OCI-LY1 (cell line): ENCODE results near the gene SMYD2.

Experiments used
- H2AFZ ChIP-seq: fragments of 200-600 bp; sonication (generic), shearing (Covaris generic); 2 replicates; pipeline ENCODE4 v1.6.0; 2014; ENCODE audit warnings: antibody characterized with exemption, mild to moderate bottlenecking, low read length
- H3F3A ChIP-seq: fragments of 200-600 bp; sonication (generic), shearing (Covaris generic); 2 replicates; pipeline ENCODE4 v1.6.0; 2014; ENCODE audit warnings: mild to moderate bottlenecking, antibody characterized with exemption, low read length, moderate library complexity; ENCODE audit not compliant: insufficient read depth
- H3K27ac ChIP-seq: fragments of 200-600 bp; sonication (generic); 2 replicates; pipeline ENCODE4 v1.5.1; 2014; ENCODE audit warnings: low read length, mixed run types, mild to moderate bottlenecking, low read depth; ENCODE audit not compliant: poor library complexity, severe bottlenecking
- H3K27me3 ChIP-seq: fragments of 200-600 bp; sonication (generic); 2 replicates; pipeline ENCODE4 v1.6.0; 2014; ENCODE audit warnings: antibody characterized with exemption, mild to moderate bottlenecking, low read length, moderate library complexity; ENCODE audit not compliant: insufficient read depth
- H3K36me3 ChIP-seq: fragments of 200-600 bp; sonication (generic); 2 replicates; pipeline ENCODE4 v1.6.1; 2014; ENCODE audit warnings: mild to moderate bottlenecking, antibody characterized with exemption, low read length, moderate library complexity, mixed read lengths; ENCODE audit not compliant: insufficient read depth
- H3K4me1 ChIP-seq: fragments of 200-600 bp; sonication (generic); 2 replicates; pipeline ENCODE4 v1.5.1; 2014; ENCODE audit warnings: mild to moderate bottlenecking, low read length, moderate library complexity; ENCODE audit not compliant: insufficient read depth, severe bottlenecking
- H3K4me2 ChIP-seq: fragments of 200-600 bp; sonication (generic), shearing (Covaris generic); 2 replicates; pipeline ENCODE4 v1.6.1; 2014; ENCODE audit warnings: low read length
- H3K4me3 ChIP-seq: fragments of 200-600 bp; sonication (generic); 2 replicates; pipeline ENCODE4 v1.5.1; 2014; ENCODE audit warnings: low read length, low read depth, mild to moderate bottlenecking, mixed read lengths; ENCODE audit not compliant: poor library complexity, severe bottlenecking
- H3K79me2 ChIP-seq: fragments of 200-600 bp; shearing (Covaris generic); 2 replicates; pipeline ENCODE4 v1.6.1; 2016; ENCODE audit warnings: mixed run types, low read length, mixed read lengths; ENCODE audit not compliant: insufficient read depth
- H3K9ac ChIP-seq: fragments of 200-600 bp; sonication (generic), shearing (Covaris generic); 2 replicates; pipeline ENCODE4 v1.6.1; 2014; ENCODE audit warnings: mild to moderate bottlenecking, low read length, mixed read lengths
- H3K9me2 ChIP-seq: fragments of 200-600 bp; sonication (generic), shearing (Covaris generic); 2 replicates; pipeline ENCODE4 v1.6.1; 2014; ENCODE audit warnings: low read depth, mild to moderate bottlenecking, low read length, mixed read lengths
- H3K9me3 ChIP-seq: fragments of 200-600 bp; shearing (Covaris generic); 2 replicates; pipeline ENCODE4 v1.6.1; 2014; ENCODE audit warnings: low read length, mixed read lengths
- H4K20me1 ChIP-seq: fragments of 200-600 bp; sonication (generic), shearing (Covaris generic); 2 replicates; pipeline ENCODE4 v1.6.0; 2016; ENCODE audit warnings: mild to moderate bottlenecking, low read length; ENCODE audit not compliant: insufficient read depth
- EZH2 ChIP-seq: fragments of 200-600 bp; sonication (generic), shearing (Covaris generic); IDR thresholded peaks from 2 replicates; pipeline ENCODE4 v1.8.0; 2017; ENCODE audit warnings: borderline replicate concordance, mixed run types, mild to moderate bottlenecking, antibody characterized with exemption, low read length, moderate library complexity, mixed read lengths
- TF ChIP-seq, protein P1 (sequence below): fragments of 200-600 bp; sonication (generic), shearing (Covaris generic); IDR thresholded peaks from 2 replicates; pipeline ENCODE4 v1.5.1; 2017; ENCODE audit warnings: mild to moderate bottlenecking, antibody characterized with exemption, low read length, moderate library complexity, mixed read lengths

SMYD2 gene

GRCh38 chr1:214249651-214250050 lies 31.3 kb upstream of the SMYD2 start:
- no peaks in the 10 kb centered on the region for H4K20me1 ChIP-seq
- no peak for TF ChIP-seq EZH2
- TF ChIP-seq, protein P1, sequence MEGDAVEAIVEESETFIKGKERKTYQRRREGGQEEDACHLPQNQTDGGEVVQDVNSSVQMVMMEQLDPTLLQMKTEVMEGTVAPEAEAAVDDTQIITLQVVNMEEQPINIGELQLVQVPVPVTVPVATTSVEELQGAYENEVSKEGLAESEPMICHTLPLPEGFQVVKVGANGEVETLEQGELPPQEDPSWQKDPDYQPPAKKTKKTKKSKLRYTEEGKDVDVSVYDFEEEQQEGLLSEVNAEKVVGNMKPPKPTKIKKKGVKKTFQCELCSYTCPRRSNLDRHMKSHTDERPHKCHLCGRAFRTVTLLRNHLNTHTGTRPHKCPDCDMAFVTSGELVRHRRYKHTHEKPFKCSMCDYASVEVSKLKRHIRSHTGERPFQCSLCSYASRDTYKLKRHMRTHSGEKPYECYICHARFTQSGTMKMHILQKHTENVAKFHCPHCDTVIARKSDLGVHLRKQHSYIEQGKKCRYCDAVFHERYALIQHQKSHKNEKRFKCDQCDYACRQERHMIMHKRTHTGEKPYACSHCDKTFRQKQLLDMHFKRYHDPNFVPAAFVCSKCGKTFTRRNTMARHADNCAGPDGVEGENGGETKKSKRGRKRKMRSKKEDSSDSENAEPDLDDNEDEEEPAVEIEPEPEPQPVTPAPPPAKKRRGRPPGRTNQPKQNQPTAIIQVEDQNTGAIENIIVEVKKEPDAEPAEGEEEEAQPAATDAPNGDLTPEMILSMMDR, result no peak
- no peaks in the 10 kb centered on the region for H3K9me2 ChIP-seq
- no peak overlapping the region for H2AFZ ChIP-seq
- no peaks in the 10 kb centered on the region for H3K36me3 ChIP-seq
- no peaks in the 10 kb centered on the region for H3K79me2 ChIP-seq
- H3K9me3 ChIP-seq, result no peaks in the 10 kb centered on the region
- no peak overlapping the region for H3K9ac ChIP-seq
- H3K4me2 ChIP-seq, result no peak overlapping the region
- H3K4me3 ChIP-seq, result no peak overlapping the region
- H3F3A ChIP-seq, result no peaks in the 10 kb centered on the region
- no peaks in the 10 kb centered on the region for H3K27me3 ChIP-seq
- H3K4me1 ChIP-seq, result no peaks in the 10 kb centered on the region
- H3K27ac ChIP-seq, result no peak overlapping the region

DNA sequence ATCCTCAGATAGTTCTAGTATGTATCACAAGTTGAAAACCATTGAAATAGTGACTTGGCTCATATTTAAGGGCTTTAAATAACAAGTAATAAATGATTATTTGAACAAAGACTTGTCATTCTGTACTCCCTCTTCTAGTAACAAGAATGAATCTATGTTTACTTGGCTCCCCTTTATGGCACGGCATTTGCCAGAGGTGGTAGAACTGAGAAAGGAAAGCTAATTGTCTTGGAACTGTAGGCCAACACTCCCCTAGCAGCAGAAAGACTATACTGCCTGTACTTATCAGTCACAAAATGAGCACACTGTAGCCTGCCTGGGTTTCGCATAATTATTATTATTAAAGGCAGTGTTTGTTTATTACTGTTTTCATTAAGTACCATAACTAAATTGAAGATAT lies 29.6 kb upstream of the SMYD2 start:
- Histone ChIP-seq H3K9me3 (no peaks in the 10 kb centered on the region), H3K4me3 (no peak overlapping the region), H3K79me2 (no peaks in the 10 kb centered on the region), H3K4me1 (no peaks in the 10 kb centered on the region), H3K36me3 (no peaks in the 10 kb centered on the region), H3K4me2 (no peak overlapping the region), H3K9me2 (no peaks in the 10 kb centered on the region), H2AFZ (no peak overlapping the region), H3K27ac (no peak overlapping the region), H4K20me1 (no peaks in the 10 kb centered on the region), H3K9ac (no peak overlapping the region), H3K27me3 (no peaks in the 10 kb centered on the region), H3F3A (no peaks in the 10 kb centered on the region)
- TF ChIP-seq, protein P1, result no peak
- TF ChIP-seq EZH2, result no peak

GRCh38 chr1:214255509-214255908 lies 25.4 kb upstream of the SMYD2 start:
- Histone ChIP-seq H3K27ac (no peak overlapping the region), H3K4me3 (no peak overlapping the region), H3K9ac (no peak overlapping the region), H2AFZ (no peak overlapping the region), H3K4me2 (no peak overlapping the region), H3K4me1 (no peaks in the 10 kb centered on the region), H3K27me3 (no peaks in the 10 kb centered on the region), H3K36me3 (no peaks in the 10 kb centered on the region), H4K20me1 (no peaks in the 10 kb centered on the region), H3K9me2 (no peaks in the 10 kb centered on the region), H3K79me2 (no peaks in the 10 kb centered on the region), H3F3A (no peaks in the 10 kb centered on the region), H3K9me3 (no peaks in the 10 kb centered on the region)
- no peak for TF ChIP-seq EZH2
- TF ChIP-seq, protein P1, result no peak
